ENCODE measurements around the gene PCSK5.

DNA sequence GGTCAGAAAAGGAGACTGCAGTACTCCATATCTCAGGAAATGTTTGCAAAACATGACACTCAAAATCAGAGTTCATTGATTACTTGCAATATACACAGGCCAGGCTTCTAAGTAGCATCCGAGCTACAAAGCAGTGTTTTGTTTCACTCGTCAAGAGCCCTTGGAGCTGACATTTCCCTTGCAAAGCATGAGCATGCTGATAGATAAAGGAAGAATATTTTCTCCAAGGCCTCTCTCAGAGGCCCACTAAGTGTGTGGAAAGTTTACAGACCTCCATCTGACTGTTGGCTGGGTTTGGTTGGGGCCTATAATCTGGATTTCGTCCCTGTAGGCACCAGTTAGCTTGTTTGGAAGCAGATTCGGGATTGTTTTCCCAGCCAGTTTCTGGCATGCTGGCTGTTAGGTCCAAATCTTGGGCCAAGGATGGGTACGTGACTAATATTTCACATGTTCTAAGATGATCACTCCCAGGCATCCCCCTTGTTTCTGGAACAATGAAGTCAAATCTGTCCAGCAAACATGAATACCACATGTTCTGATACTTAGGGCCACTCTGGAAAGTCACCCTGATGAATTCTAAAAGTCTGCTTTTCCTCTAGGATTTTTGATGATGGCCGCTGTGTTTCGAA lies 342.5 kb downstream of the PCSK5 start:
- no peak for TF ChIP-seq EZH2 (IDR thresholded peaks at IDR 0.05; ENCODE audit: borderline replicate concordance, low read depth, low read length, poor library complexity, severe bottlenecking)
- TF ChIP-seq, protein P1, sequence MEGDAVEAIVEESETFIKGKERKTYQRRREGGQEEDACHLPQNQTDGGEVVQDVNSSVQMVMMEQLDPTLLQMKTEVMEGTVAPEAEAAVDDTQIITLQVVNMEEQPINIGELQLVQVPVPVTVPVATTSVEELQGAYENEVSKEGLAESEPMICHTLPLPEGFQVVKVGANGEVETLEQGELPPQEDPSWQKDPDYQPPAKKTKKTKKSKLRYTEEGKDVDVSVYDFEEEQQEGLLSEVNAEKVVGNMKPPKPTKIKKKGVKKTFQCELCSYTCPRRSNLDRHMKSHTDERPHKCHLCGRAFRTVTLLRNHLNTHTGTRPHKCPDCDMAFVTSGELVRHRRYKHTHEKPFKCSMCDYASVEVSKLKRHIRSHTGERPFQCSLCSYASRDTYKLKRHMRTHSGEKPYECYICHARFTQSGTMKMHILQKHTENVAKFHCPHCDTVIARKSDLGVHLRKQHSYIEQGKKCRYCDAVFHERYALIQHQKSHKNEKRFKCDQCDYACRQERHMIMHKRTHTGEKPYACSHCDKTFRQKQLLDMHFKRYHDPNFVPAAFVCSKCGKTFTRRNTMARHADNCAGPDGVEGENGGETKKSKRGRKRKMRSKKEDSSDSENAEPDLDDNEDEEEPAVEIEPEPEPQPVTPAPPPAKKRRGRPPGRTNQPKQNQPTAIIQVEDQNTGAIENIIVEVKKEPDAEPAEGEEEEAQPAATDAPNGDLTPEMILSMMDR (conservative IDR thresholded peaks at IDR 0.05; ENCODE audit: low read depth, low read length), result no peak

Measured in A673 (cell line).